Middle frontal gyrus (tissue), 1 donor: ENCODE results near the gene CFAP210.

ENCODE experiments used
- DNase-seq: peaks from one replicate; pipeline ENCODE4 v3.0.0-alpha.2; 2015; ENCODE audit warnings: low spot score; ENCODE audit errors: extremely low spot score

CFAP210 gene

GRCh38 chr2:169694113-169694893 lies at the start of gene CFAP210, which contains the start of gene PHOSPHO2:
Gene CFAP210, minus strand, starts transcription at chr2:169694405. Its CDS starts 78 bp downstream, at chr2:169694327.
Gene PHOSPHO2, plus strand, starts transcription at chr2:169694469. Its CDS starts 6,503 bp downstream, at chr2:169700972.
- DNase-seq, result peak; percentile 98

GRCh38 chr2:169743549-169743948 lies 49.3 kb upstream of the CFAP210 start:
- DNase-seq, result no peak

- no peak for DNase-seq
These were observed 45.1 kb upstream of the CFAP210 start for GRCh38 chr2:169739351-169739750.

GRCh38 chr2:169738566-169739229 lies 44.5 kb upstream of the CFAP210 start:
- DNase-seq, result no peak

GRCh38 chr2:169736902-169737301 lies 42.7 kb upstream of the CFAP210 start:
- DNase-seq, result no peak

- DNase-seq, result no peak
These were observed 41.4 kb upstream of the CFAP210 start for GRCh38 chr2:169735623-169736022.

GRCh38 chr2:169734169-169734847 lies 40.1 kb upstream of the CFAP210 start:
- no peak for DNase-seq

GRCh38 chr2:169732583-169733358 lies 38.6 kb upstream of the CFAP210 start:
- no peak for DNase-seq

- DNase-seq, result no peak
These were observed 37.9 kb upstream of the CFAP210 start for GRCh38 chr2:169732075-169732474.

- DNase-seq, result no peak
These were observed 35.0 kb upstream of the CFAP210 start for GRCh38 chr2:169729274-169729605.

- no peak for DNase-seq
These were observed 32.9 kb upstream of the CFAP210 start for GRCh38 chr2:169727065-169727464.

GRCh38 chr2:169721016-169721415 lies 26.8 kb upstream of the CFAP210 start:
- DNase-seq, result no peak

GRCh38 chr2:169718930-169719504 lies 24.8 kb upstream of the CFAP210 start:
- no peak for DNase-seq

GRCh38 chr2:169717691-169718063 lies 23.5 kb upstream of the CFAP210 start:
- DNase-seq, result no peak

- no peak for DNase-seq
These were observed 22.9 kb upstream of the CFAP210 start for GRCh38 chr2:169716938-169717690.

GRCh38 chr2:169716238-169716886 lies 22.2 kb upstream of the CFAP210 start:
- DNase-seq, result no peak

- no peak for DNase-seq
These were observed 21.4 kb upstream of the CFAP210 start for GRCh38 chr2:169715379-169716237.

GRCh38 chr2:169714699-169715098 lies 20.5 kb upstream of the CFAP210 start:
- no peak for DNase-seq

GRCh38 chr2:169713331-169713730 lies 19.1 kb upstream of the CFAP210 start:
- DNase-seq, result no peak
